K562 (cell line): Measurements from ENCODE around the gene GRIN1. TPM values are rescaled to one million over a fixed set of nuclear protein-coding genes. Genes with fewer than 3 reads are reported as not detected.

Experiments used
- CBFB ChIP-seq: sonication (generic); formaldehyde crosslinking; IDR thresholded peaks from 2 replicates; pipeline ENCODE4 v1.4.0; 2020; ENCODE audit warnings: mild to moderate bottlenecking, missing genetic modification reagents
- CBX8 ChIP-seq: fragments of 200-600 bp; sonication (generic); IDR thresholded peaks from 2 replicates; pipeline ENCODE4 v1.6.1; 2012; ENCODE audit warnings: borderline replicate concordance, mixed run types, low read depth, mild to moderate bottlenecking, moderate library complexity, mixed read lengths, low read length, control low read depth, inconsistent platforms; ENCODE audit not compliant: poor library complexity, severe bottlenecking; ENCODE audit errors: extremely low read depth
- CCAR2 ChIP-seq: fragments of 200-400 bp; formaldehyde crosslinking; IDR thresholded peaks from 2 replicates; pipeline ENCODE4 v1.6.1; 2017; ENCODE audit warnings: mild to moderate bottlenecking, low read depth, low read length
- ESRRA ChIP-seq: fragments of 450-650 bp; IDR thresholded peaks from 2 replicates; pipeline ENCODE4 v1.6.1; 2014; ENCODE audit warnings: low read depth, mild to moderate bottlenecking, moderate library complexity, borderline replicate concordance
- FOXK1 ChIP-seq: sonication (generic); formaldehyde crosslinking; IDR thresholded peaks from 2 replicates; pipeline ENCODE4 v1.8.0; 2022; ENCODE audit warnings: missing genetic modification reagents, mild to moderate bottlenecking, borderline replicate concordance
- GATAD2B ChIP-seq: fragments of 450-650 bp; IDR thresholded peaks from 2 replicates; pipeline ENCODE4 v1.6.1; 2017; ENCODE audit warnings: mild to moderate bottlenecking, borderline replicate concordance
- HDAC1 ChIP-seq, 2 experiments: fragments of 450-650 bp; IDR thresholded peaks; 2 replicates each; pipeline ENCODE4 v1.6.1; 2016 to 2017; ENCODE audit warnings: inconsistent platforms in 1 of 2, mild to moderate bottlenecking in 1 of 2, moderate library complexity in 1 of 2
- HSF4 ChIP-seq: fragments of 250-450 bp; sonication (Bioruptor Pico); IDR thresholded peaks from 2 replicates; pipeline ENCODE4 v2.1.2; 2022; ENCODE audit warnings: mild to moderate bottlenecking, moderate library complexity, borderline replicate concordance
- KHSRP ChIP-seq: fragments of 450-650 bp; IDR thresholded peaks from 2 replicates; pipeline ENCODE4 v1.6.1; 2017
- LEF1 ChIP-seq: fragments of 450-650 bp; IDR thresholded peaks from 2 replicates; pipeline ENCODE4 v1.6.1; 2016; ENCODE audit warnings: mild to moderate bottlenecking
- NR4A1 ChIP-seq, 2 experiments: fragments of 250-450 bp in 1 of 2; fragments of 450-650 bp in 1 of 2; sonication (Bioruptor Pico) in 1 of 2; IDR thresholded peaks; 2 replicates each; pipeline versions ENCODE4 v1.4.0 to v1.6.1; 2016 to 2020; ENCODE audit warnings: mild to moderate bottlenecking in 2 of 2, missing compliant biosample characterization in 1 of 2, missing genetic modification characterization in 1 of 2, moderate library complexity in 1 of 2
- POLR2H ChIP-seq: IDR thresholded peaks from 2 replicates; pipeline ENCODE4 v1.6.1; 2016; ENCODE audit warnings: missing genetic modification characterization, low read depth, mild to moderate bottlenecking, control low read depth, missing compliant biosample characterization, moderate library complexity
- RBFOX2 ChIP-seq: fragments of 200-400 bp; formaldehyde crosslinking; IDR thresholded peaks from 2 replicates; pipeline ENCODE4 v1.6.1; 2017; ENCODE audit warnings: low read depth, mild to moderate bottlenecking, low read length, moderate library complexity
- SMARCA5 ChIP-seq: fragments of 450-650 bp; IDR thresholded peaks from 2 replicates; pipeline ENCODE4 v1.6.1; 2016
- SMC3 ChIP-seq: conservative IDR thresholded peaks from 2 replicates; pipeline ENCODE4 v1.6.1; 2011; ENCODE audit warnings: low read depth, low read length, improper control_type of control experiment; ENCODE audit not compliant: insufficient read depth
- SNAPC5 ChIP-seq: fragments of 250-450 bp; sonication (Bioruptor Pico); IDR thresholded peaks from 2 replicates; pipeline ENCODE4 v1.8.0; 2021; ENCODE audit warnings: moderate library complexity, mild to moderate bottlenecking, inconsistent platforms
- SREBF2 ChIP-seq: sonication (generic); formaldehyde crosslinking; IDR thresholded peaks from 2 replicates; pipeline ENCODE4 v1.4.0; 2020; ENCODE audit warnings: mild to moderate bottlenecking, missing genetic modification reagents
- TBP ChIP-seq: optimal IDR thresholded peaks from 2 replicates; pipeline ENCODE3; 2011; ENCODE audit warnings: low read depth, low read length, improper control_type of control experiment
- ZC3H11A ChIP-seq: IDR thresholded peaks from 2 replicates; pipeline ENCODE4 v1.6.1; 2012; ENCODE audit warnings: low read depth, low read length, improper control_type of control experiment
- ZNF175 ChIP-seq: fragments of 200-800 bp; sonication (Bioruptor generic); IDR thresholded peaks from 2 replicates; pipeline ENCODE4 v1.6.1; 2016; ENCODE audit warnings: low read depth, mild to moderate bottlenecking, missing genetic modification characterization, missing compliant biosample characterization
- ZNF217 ChIP-seq: sonication (generic); formaldehyde crosslinking; IDR thresholded peaks from 2 replicates; pipeline ENCODE4 v1.8.0; 2022; ENCODE audit warnings: mild to moderate bottlenecking, missing genetic modification reagents
- ZNF24 ChIP-seq: fragments of 450-650 bp; IDR thresholded peaks from 2 replicates; pipeline ENCODE4 v1.6.1; 2016
- ZNF280A ChIP-seq: fragments of 450-650 bp; IDR thresholded peaks from 2 replicates; pipeline ENCODE4 v1.6.1; 2018; ENCODE audit warnings: mild to moderate bottlenecking, low read depth; ENCODE audit not compliant: partially characterized antibody
- ZNF507 ChIP-seq: conservative IDR thresholded peaks from 2 replicates; pipeline ENCODE4 v1.6.1; 2017; ENCODE audit warnings: missing genetic modification characterization, missing compliant biosample characterization
- ZNF764 ChIP-seq: fragments of 250-450 bp; sonication (Bioruptor Pico); IDR thresholded peaks from 2 replicates; pipeline ENCODE4 v1.4.0; 2020; ENCODE audit warnings: low read depth, mild to moderate bottlenecking, moderate library complexity
- polyA plus RNA-seq, 8 experiments: library from polyadenylated mRNA; depleted of rRNA in 4 of 8; stranded (reverse) in 5 of 8; unstranded in 3 of 8; fragments of >200 nt; fragmentation: Nextera tagmentation in 2 of 8; fragmentation: Illumina TruSeq in 1 of 8; extraction: Ambion mirVana in 2 of 8; extraction: Trizol in 1 of 8; gene quantifications; 2 replicates each; pipeline versions ENCODE4 v1.2.1 to v1.2.3, GENCODE V29; 2011 to 2014; ENCODE audit warnings: inconsistent platforms in 1 of 8, missing spikeins in 1 of 8
- total RNA-seq, 7 experiments: library from RNA; depleted of rRNA in 6 of 7; stranded (reverse); fragments of >200 nt in 6 of 7; fragmentation: Illumina TruSeq in 2 of 7; extraction: Trizol in 2 of 7; gene quantifications; 2 replicates each; pipeline versions ENCODE4 v1.2.1 to v1.2.3, GENCODE V29; 2011 to 2021; ENCODE audit warnings: low replicate concordance in 1 of 7

GRIN1 gene
- total and polyA plus RNA-seq, 9 of the 15 experiments (the other 6 are each of a cell fraction or from before 2014, with no cell fraction given), result 0.03 to 0.35 (median 0.16) TPM; not detected in 6

- TF ChIP-seq HDAC1 (IDR thresholded peaks at IDR 0.05) (no peak; a peak in 1 of 4 replicates), ZNF24 (no peak), CCAR2 (no peak), SNAPC5 (CRISPR knock-in tag) (no peak), POLR2H (tag) (no peak), ZNF764 (CRISPR knock-in tag) (no peak), NR4A1 (CRISPR knock-in tag; IDR thresholded peaks at IDR 0.05) (no peak), NR4A1 (tag; IDR thresholded peaks at IDR 0.05) (0 out of 2 replicates have a peak, but pooled peaks have one; percentile 38), SREBF2 (CRISPR knock-in tag) (no peak), ESRRA (no peak), FOXK1 (CRISPR knock-in tag) (peak; percentile 68; the same call in 1 of the 2 replicates), GATAD2B (no peak), ZNF507 (no peak), LEF1 (no peak), KHSRP (no peak), ZC3H11A (no peak), CBX8 (no peak), HSF4 (CRISPR knock-in tag) (no peak), SMC3 (no peak), TBP (no peak), SMARCA5 (no peak), CBFB (CRISPR knock-in tag) (no peak; the same call in 1 of the 2 replicates), ZNF175 (CRISPR knock-in tag) (0 out of 2 replicates have a peak, but pooled peaks have one; percentile 13), ZNF280A (no peak), ZNF217 (CRISPR knock-in tag) (no peak), RBFOX2 (no peak)
Observed at GRCh38 chr9:137128862-137129455, 10.0 kb upstream of the GRIN1 start (continued).
